ENCODE measurements around the gene PDGFRB.

The PDGFRB gene

DNA sequence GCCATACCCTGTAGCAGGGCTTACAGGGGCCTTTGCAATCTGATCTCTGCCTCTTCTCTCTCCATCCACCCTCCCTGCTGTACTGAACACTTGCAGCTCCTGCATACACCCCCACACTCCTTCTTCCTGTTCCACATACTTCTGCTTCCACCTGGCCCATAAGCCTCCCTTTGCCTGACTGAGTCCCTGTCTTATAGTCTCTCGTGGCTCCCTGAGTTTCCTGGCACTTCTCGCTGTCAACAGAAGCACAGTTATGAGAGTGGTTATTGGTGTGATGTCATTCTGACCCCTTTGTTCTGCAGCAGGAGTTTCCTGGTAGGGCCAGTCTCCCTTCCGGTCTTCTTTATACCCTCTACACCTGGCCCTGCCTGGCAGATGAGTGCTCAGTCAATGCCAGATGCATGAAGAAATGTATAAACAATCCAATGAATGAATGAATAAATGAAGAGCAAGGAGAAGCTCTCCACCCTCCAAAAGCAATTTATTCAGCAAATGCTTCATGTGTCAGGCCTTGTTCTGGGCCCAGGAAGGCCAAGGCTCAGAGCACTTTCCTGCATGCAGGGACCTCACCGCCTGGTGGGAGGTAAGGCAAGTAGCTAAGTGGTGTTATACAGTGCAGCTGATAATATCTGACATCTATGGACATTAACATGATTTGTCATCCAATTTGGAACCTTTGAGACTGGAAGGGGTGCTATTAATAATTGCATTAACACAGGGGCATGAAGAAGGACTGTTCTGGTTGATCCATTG is 48.8 kb downstream of the PDGFRB start:
- WGBS, 2 experiments: 93 to 95% methylated on average over 4 of the region's 4 CpGs

DNA sequence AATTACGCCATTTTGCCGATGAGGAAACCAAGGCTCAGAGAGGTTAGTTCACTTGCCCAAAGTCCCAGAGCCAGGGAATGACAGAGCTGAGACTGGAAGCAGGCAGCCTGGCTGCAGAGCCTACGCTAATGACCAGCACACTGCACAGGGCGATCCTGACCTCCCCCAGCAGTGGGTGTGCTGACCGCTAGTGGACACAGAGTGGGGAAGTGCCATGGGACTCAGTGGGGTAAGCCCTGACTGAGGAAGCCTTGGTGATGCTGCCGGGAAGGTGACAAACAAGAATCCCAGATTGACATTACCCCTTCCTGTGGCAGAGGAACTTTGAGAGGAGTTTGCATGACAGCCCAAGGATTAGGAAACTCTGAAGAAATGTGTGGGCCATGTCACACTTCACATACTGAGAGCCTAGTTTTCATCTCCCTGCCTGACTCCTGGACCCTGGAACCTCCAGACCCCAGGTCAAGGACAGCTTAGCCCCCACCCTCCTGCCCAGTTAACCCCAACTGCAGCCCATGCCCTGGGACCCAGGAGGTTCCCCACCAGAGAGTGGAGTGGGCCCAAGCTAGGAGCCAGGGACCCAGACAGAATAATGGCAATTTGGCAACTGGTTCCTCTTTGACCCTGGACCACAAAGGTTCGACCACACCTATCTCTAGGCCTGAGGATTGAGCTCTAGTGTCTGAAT is 49.6 kb downstream of the PDGFRB start:
- no peaks in the 10 kb centered on the region for H3K36me3 ChIP-seq (ENCODE audit: control insufficient read depth, insufficient read depth, low read length)
- 92 to 96% methylated on average over 7 of the region's 7 CpGs for WGBS, 2 experiments
- H3K4me3 ChIP-seq (ENCODE audit: insufficient read depth, low read depth, low read length): no peak overlapping the region
- H3K9me3 ChIP-seq (ENCODE audit: control insufficient read depth, low read length): no peaks in the 10 kb centered on the region
- H3K27me3 ChIP-seq (ENCODE audit: control insufficient read depth, insufficient read depth, low read length, poor library complexity, severe bottlenecking): no peaks in the 10 kb centered on the region
- H3K4me1 ChIP-seq (ENCODE audit: control insufficient read depth, insufficient read depth, low read length): peaks cover 1% of the 10 kb centered on the region
- no peak overlapping the region for H3K27ac ChIP-seq (ENCODE audit: insufficient read depth, low read depth, low read length, poor library complexity, severe bottlenecking)

More for the DNA sequence above, 48.8 kb downstream of the PDGFRB start:
- no peak overlapping the region for H3K27ac ChIP-seq (ENCODE audit: insufficient read depth, low read depth, low read length, poor library complexity, severe bottlenecking)
- H3K4me1 ChIP-seq (ENCODE audit: control insufficient read depth, insufficient read depth, low read length): peaks cover 7% of the 10 kb centered on the region
- H3K27me3 ChIP-seq (ENCODE audit: control insufficient read depth, insufficient read depth, low read length, poor library complexity, severe bottlenecking): no peaks in the 10 kb centered on the region
- H3K9me3 ChIP-seq (ENCODE audit: control insufficient read depth, low read length): no peaks in the 10 kb centered on the region
- H3K4me3 ChIP-seq (ENCODE audit: insufficient read depth, low read depth, low read length): no peak overlapping the region
- H3K36me3 ChIP-seq (ENCODE audit: control insufficient read depth, insufficient read depth, low read length): no peaks in the 10 kb centered on the region

DNA sequence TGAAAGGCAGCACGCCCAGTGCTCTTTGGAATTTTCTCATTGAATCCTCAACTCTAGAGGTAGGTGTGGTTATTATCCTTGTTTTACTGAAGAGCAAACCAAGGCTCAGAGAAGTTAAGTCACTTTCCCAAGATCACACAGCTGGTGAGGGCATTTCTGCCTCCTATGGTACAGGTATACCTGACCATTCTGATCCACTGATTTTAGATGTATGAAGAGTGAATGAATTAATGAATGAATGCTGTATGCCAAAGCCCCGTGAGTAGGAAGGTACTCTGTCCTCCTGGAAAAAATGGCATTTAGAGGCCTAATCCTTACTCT is 51.1 kb downstream of the PDGFRB start:
- Histone ChIP-seq H3K4me1 (ENCODE audit: control insufficient read depth, insufficient read depth, low read length) (no peaks in the 10 kb centered on the region), H3K36me3 (ENCODE audit: control insufficient read depth, insufficient read depth, low read length) (no peaks in the 10 kb centered on the region), H3K27ac (ENCODE audit: insufficient read depth, low read depth, low read length, poor library complexity, severe bottlenecking) (no peak overlapping the region), H3K9me3 (ENCODE audit: control insufficient read depth, low read length) (no peaks in the 10 kb centered on the region), H3K27me3 (ENCODE audit: control insufficient read depth, insufficient read depth, low read length, poor library complexity, severe bottlenecking) (no peaks in the 10 kb centered on the region), H3K4me3 (ENCODE audit: insufficient read depth, low read depth, low read length) (no peak overlapping the region)
- WGBS, 2 experiments: 88 to 94% methylated on average over 2 of the region's 2 CpGs

DNA sequence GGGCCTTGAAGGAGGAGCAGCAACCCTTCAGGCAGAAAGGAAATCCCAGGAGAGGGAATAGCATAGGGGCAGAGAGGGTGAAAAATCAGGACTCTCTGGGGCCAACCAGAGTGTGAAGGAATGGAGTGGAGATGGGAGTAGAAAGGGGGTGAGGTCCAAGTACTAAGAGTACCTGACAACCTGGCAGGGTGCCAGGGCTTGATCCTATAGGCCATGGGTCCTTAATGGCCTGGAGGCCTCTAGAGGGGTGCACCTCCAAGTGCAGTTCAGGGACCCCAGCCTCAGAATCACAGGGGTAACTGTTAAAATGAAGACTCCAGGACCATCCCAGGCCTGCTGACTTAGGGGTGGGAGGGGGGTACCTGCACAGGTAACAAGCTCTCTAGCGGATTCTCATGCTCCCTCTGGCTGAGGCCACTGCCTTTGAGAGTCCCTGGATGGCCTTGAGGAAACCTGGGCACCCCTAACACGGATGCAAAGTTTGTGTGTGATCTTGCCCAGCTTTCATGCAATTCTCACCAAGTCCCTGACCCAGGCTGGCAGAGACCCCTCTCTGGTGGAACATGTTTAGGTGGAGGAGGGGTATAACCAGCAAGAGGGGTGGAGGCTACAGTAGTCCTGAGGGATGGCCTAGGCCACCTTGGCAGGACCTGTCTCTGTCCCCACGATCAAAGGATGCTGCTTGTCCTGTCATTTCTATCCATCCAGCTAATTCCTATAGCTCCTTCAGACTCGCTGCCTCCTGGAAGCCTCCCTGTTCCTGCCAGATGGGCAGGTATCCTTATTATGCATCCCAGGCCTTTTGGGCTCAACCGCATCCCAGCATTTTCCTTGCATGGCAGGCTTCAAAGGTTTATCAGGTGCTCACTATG is 51.7 kb downstream of the PDGFRB start:
- Histone ChIP-seq H3K27ac (ENCODE audit: insufficient read depth, low read depth, low read length, poor library complexity, severe bottlenecking) (no peak overlapping the region), H3K36me3 (ENCODE audit: control insufficient read depth, insufficient read depth, low read length) (no peaks in the 10 kb centered on the region), H3K4me1 (ENCODE audit: control insufficient read depth, insufficient read depth, low read length) (no peaks in the 10 kb centered on the region), H3K27me3 (ENCODE audit: control insufficient read depth, insufficient read depth, low read length, poor library complexity, severe bottlenecking) (no peaks in the 10 kb centered on the region), H3K9me3 (ENCODE audit: control insufficient read depth, low read length) (no peaks in the 10 kb centered on the region), H3K4me3 (ENCODE audit: insufficient read depth, low read depth, low read length) (no peak overlapping the region)
- 93% methylated on average over 5 of the region's 5 CpGs for WGBS, 2 experiments

DNA sequence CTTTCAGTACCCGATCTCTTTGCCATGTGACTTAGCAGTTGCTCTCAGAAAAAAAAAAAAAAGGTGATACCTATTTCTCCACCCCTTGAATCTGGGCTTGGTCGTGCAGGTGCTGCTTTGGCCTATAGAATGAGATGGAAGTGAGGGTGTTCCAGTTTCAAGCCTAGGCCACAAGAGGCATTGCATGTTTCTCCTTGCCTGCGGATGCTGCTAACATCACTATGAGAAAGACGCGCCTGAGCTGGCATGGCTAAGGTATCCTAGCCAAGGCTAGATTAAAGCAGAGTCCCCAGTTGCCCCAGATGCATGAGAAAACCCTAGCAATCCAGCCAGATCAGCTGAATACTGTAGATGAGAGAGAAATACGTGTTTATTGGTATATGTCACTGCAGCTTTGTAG is 54.6 kb downstream of the PDGFRB start:
- H3K4me1 ChIP-seq (ENCODE audit: control insufficient read depth, insufficient read depth, low read length): no peaks in the 10 kb centered on the region
- no peak overlapping the region for H3K27ac ChIP-seq (ENCODE audit: insufficient read depth, low read depth, low read length, poor library complexity, severe bottlenecking)
- no peak overlapping the region for H3K4me3 ChIP-seq (ENCODE audit: insufficient read depth, low read depth, low read length)
- no peaks in the 10 kb centered on the region for H3K27me3 ChIP-seq (ENCODE audit: control insufficient read depth, insufficient read depth, low read length, poor library complexity, severe bottlenecking)
- no peaks in the 10 kb centered on the region for H3K9me3 ChIP-seq (ENCODE audit: control insufficient read depth, low read length)
- WGBS, 2 experiments: 79 to 81% methylated on average over 6 of the region's 6 CpGs
- no peaks in the 10 kb centered on the region for H3K36me3 ChIP-seq (ENCODE audit: control insufficient read depth, insufficient read depth, low read length)

DNA sequence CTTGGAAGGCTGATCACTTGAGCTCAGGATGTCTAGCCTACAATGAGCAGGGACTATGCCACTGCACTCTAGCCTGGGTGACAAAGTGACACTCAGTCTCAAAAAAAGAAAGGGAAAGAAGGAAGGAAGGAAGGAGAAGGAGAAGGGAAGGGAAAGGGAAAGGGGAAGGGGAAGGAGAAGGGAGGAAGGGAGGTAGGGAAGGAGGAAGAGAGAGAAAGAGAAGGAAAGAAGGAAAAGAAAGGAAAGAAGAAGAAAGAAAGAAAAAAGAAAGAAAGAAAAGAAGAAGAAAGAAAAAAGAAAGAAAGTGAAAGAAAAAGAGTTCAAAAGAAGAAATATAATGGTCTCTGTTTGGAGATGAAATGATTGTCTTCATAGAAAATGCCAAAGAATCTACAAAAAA is 58.5 kb downstream of the PDGFRB start:
- Histone ChIP-seq H3K9me3 (ENCODE audit: control insufficient read depth, low read length) (no peaks in the 10 kb centered on the region), H3K4me1 (ENCODE audit: control insufficient read depth, insufficient read depth, low read length) (no peaks in the 10 kb centered on the region), H3K36me3 (ENCODE audit: control insufficient read depth, insufficient read depth, low read length) (no peaks in the 10 kb centered on the region), H3K27me3 (ENCODE audit: control insufficient read depth, insufficient read depth, low read length, poor library complexity, severe bottlenecking) (no peaks in the 10 kb centered on the region), H3K27ac (ENCODE audit: insufficient read depth, low read depth, low read length, poor library complexity, severe bottlenecking) (no peak overlapping the region), H3K4me3 (ENCODE audit: insufficient read depth, low read depth, low read length) (no peak overlapping the region)

DNA sequence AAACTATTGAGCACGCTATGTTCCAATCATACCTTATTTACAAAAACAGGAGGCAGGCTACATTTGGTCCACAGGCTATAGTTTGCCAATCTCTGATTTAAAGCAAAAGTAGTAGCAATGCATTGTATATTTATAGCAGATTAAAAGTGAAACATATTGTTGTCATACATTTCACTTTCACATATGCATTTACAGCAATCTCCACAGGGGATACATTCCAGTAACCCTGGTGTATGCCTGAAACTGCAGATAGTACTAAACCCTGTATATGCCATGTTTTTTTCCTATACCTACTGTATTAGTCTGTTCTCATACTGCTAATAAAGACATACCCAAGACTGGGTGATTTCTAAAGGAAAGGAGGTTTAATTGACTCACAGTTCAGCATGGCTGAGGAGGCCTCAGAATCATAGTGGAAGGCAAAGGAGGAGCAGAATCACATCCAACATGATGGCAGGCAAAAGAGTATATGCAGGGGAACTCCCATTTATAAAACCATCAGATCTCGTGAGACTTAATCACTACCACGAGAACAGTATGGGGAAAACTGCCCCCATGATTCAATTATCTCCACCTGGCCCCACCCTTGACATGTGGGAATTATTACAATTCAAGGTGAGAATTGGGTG is 63.4 kb downstream of the PDGFRB start:
- Histone ChIP-seq H3K4me1 (ENCODE audit: control insufficient read depth, insufficient read depth, low read length) (no peaks in the 10 kb centered on the region), H3K4me3 (ENCODE audit: insufficient read depth, low read depth, low read length) (no peak overlapping the region), H3K27me3 (ENCODE audit: control insufficient read depth, insufficient read depth, low read length, poor library complexity, severe bottlenecking) (peaks cover 3% of the 10 kb centered on the region), H3K9me3 (ENCODE audit: control insufficient read depth, low read length) (no peaks in the 10 kb centered on the region), H3K27ac (ENCODE audit: insufficient read depth, low read depth, low read length, poor library complexity, severe bottlenecking) (no peak overlapping the region), H3K36me3 (ENCODE audit: control insufficient read depth, insufficient read depth, low read length) (no peaks in the 10 kb centered on the region)
- WGBS, 2 experiments: 88 to 92% methylated on average over 3 of the region's 3 CpGs

DNA sequence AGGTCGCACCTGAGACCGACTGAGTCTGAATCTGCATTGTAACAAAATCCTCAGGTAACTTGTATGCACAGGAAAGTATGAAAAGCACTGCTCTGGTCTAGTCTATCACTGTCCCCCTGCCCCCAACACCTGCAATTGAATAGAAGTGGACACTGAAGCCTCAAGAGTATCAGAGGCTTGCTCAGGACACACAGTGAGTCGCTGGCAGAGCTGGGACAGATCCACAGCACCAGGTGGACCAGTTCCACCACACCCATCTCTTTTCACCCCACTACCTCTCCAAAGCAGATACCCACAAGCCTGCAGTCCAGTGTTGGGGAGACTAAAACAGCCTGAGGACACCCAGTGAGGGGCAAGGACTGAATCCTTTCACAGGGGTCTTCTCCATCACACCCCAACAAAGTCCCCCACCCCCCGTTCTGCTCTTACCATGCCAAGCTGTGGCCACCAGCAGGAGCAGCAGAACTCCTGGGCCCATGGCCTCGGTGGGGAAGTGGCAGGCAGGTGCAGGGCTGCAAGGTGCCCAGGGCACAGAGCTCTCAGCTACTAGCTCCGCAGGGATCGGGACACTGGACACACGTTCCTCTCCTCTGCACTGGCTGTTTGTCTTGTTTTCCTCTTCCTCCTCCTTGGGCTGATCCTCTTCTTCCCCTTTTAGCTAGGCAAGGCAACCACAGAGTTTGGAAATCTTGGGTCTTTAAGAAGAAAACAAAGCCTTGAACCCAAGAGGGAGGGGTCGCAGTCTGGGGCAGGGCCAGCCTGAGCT is 69.5 kb downstream of the PDGFRB start, which contains the start of gene CSF1R:
TSS of gene CSF1R (minus strand) at position 605 of the 766 bp plus-strand sequence. CDS start at position 478, 127 bp downstream.
- 90 to 92% methylated on average over 9 of the region's 9 CpGs for WGBS, 2 experiments
- Histone ChIP-seq H3K27me3 (ENCODE audit: control insufficient read depth, insufficient read depth, low read length, poor library complexity, severe bottlenecking) (no peaks in the 10 kb centered on the region), H3K9me3 (ENCODE audit: control insufficient read depth, low read length) (no peaks in the 10 kb centered on the region), H3K27ac (ENCODE audit: insufficient read depth, low read depth, low read length, poor library complexity, severe bottlenecking) (no peak within 1 kb of the TSS), H3K4me1 (ENCODE audit: control insufficient read depth, insufficient read depth, low read length) (peaks cover 11% of the 10 kb centered on the region), H3K36me3 (ENCODE audit: control insufficient read depth, insufficient read depth, low read length) (no peaks in the 10 kb centered on the region), H3K4me3 (ENCODE audit: insufficient read depth, low read depth, low read length) (no peak within 1 kb of the TSS)

DNA sequence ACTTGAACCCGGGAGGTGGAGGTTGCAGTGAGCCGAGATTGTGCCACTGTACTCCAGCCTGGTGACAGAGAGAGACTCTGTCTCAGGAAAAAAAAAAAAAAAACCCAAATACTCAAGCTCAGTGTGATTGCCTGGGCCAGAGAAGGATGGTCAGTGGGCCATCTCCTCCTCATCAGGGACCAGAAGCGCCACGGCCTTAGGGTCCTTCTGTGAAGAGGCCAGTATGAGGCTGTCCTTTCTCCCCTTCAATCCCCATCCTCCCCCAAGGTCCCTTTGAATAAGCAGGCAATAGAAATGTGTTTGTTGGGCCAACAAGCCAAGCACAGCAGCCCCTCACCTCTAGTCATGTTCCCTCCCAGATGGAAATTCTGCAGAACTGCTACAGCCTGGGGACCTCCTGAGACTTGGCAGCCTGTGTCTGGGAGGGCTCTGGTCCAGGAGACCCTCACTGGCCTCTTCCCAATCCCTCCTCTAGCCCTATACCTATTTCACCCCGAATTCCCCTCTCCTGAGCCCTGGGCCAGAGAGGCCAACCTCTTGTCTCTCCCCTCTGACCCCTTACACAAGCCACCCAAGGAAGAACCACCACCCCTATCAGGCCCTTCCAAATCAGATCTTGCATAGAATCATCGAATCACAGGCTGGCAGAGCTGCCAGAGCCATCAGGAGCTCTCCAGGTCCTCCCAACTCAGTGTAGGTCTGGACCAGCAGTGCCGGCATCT is 70.3 kb downstream of the PDGFRB start:
- Histone ChIP-seq H3K4me3 (ENCODE audit: insufficient read depth, low read depth, low read length) (no peak overlapping the region), H3K9me3 (ENCODE audit: control insufficient read depth, low read length) (no peaks in the 10 kb centered on the region), H3K4me1 (ENCODE audit: control insufficient read depth, insufficient read depth, low read length) (peaks cover 11% of the 10 kb centered on the region), H3K36me3 (ENCODE audit: control insufficient read depth, insufficient read depth, low read length) (no peaks in the 10 kb centered on the region), H3K27me3 (ENCODE audit: control insufficient read depth, insufficient read depth, low read length, poor library complexity, severe bottlenecking) (no peaks in the 10 kb centered on the region), H3K27ac (ENCODE audit: insufficient read depth, low read depth, low read length, poor library complexity, severe bottlenecking) (no peak overlapping the region)
- 86 to 90% methylated on average over 7 of the region's 7 CpGs for WGBS, 2 experiments

All from ectodermal cell (in vitro differentiated cells).